ENCODE measurements around the gene TNFRSF1A. TPM values are rescaled to one million over a fixed set of nuclear protein-coding genes. Genes with fewer than 3 reads are reported as not detected.

Gene TNFRSF1A
- total and polyA plus RNA-seq, 4 donors = 36.9 to 144 (median 88.4) TPM

GRCh38 chr12:6383572-6384498 lies 42.0 kb upstream of the TNFRSF1A start, which contains the start of gene LTBR:
Gene LTBR, plus strand, starts transcription at chr12:6384162. Its CDS starts 197 bp downstream, at chr12:6384359.
- H3K4me1 ChIP-seq (ENCODE audit: control insufficient read depth in 4 of 4, insufficient read depth in 4 of 4, low read length in 3 of 4) = peaks cover 13 to 34% (median 23%) of the 10 kb centered on the region in 4 donors
- peaks cover 15 to 20% (median 17%) of the 10 kb centered on the region in 4 donors for H3K36me3 ChIP-seq (ENCODE audit: control insufficient read depth in 4 of 4, insufficient read depth in 3 of 4, low read depth in 1 of 4, low read length in 3 of 4)
- H3K9ac ChIP-seq (ENCODE audit: low read depth in 1 of 2, low read length in 2 of 2) = peak within 1 kb of the TSS; percentile 77 to 94
- H3K27me3 ChIP-seq (ENCODE audit: control insufficient read depth in 4 of 4, insufficient read depth in 4 of 4, low read length in 3 of 4) = no peaks in the 10 kb centered on the region
- H3K4me3 ChIP-seq (ENCODE audit: low read depth in 1 of 3, low read length in 3 of 3) = peak within 1 kb of the TSS; percentile 88 to 91 (median 89)
- 4% methylated on average over 62 of the region's 62 CpGs for WGBS
- no peaks in the 10 kb centered on the region for H3K9me3 ChIP-seq (ENCODE audit: control insufficient read depth in 4 of 4, low read length in 3 of 4)
- TF ChIP-seq GABPA (IDR thresholded peaks at IDR 0.05 in 1 of 2, conservative IDR thresholded peaks at IDR 0.05 in 1 of 2) (peak in 1 of 2 donors; percentile 77), CTCF (IDR thresholded peaks at IDR 0.05; ENCODE audit: low read depth, low read length, missing input control) (no peak), TAF1 (conservative IDR thresholded peaks at IDR 0.05) (peak; percentile 53), FOXA1 (IDR thresholded peaks at IDR 0.05) (no peak), NR2F2 (IDR thresholded peaks at IDR 0.05) (peak; percentile 59), HNF4A (conservative IDR thresholded peaks at IDR 0.05) (peak; percentile 46 to 52), RXRA (IDR thresholded peaks at IDR 0.05) (peak; percentile 31 to 48), JUND (IDR thresholded peaks at IDR 0.05) (no peak), SP1 (IDR thresholded peaks at IDR 0.05) (peak; percentile 81), MAX (IDR thresholded peaks at IDR 0.05) (peak; percentile 79), HNF4G (IDR thresholded peaks at IDR 0.05) (peak; percentile 6), REST (IDR thresholded peaks at IDR 0.05) (peak; percentile 72), ATF3 (IDR thresholded peaks at IDR 0.05) (no peak), RAD21 (IDR thresholded peaks at IDR 0.05) (peak; percentile 57 to 69), EGR1 (IDR thresholded peaks at IDR 0.05; ENCODE audit: low read depth in 2 of 2) (peak in 1 of 2 donors; percentile 79), YY1 (IDR thresholded peaks at IDR 0.05) (peak; percentile 87)
- peak within 1 kb of the TSS; percentile 95 for H3K27ac ChIP-seq (ENCODE audit: low read depth in 1 of 2, low read length in 2 of 2)
- DNase-seq (ENCODE audit: low spot score) = peak; percentile 80

Measured in liver (tissue), 9 donors.